Transverse colon (tissue), 4 donors: ENCODE results near the gene CCL16. TPM values are rescaled to one million over a fixed set of nuclear protein-coding genes. Genes with fewer than 3 reads are reported as not detected.

Experiments used
- DNase-seq: peaks from one replicate; pipeline ENCODE4 v3.0.0-alpha.2; 2019
- H3K27ac ChIP-seq, 4 donors: fragments of 200-600 bp; sonication (generic); 2 replicates each; pipeline ENCODE4 v1.5.1; 2016 to 2018; ENCODE audit warnings: inconsistent platforms in 4 of 4
- H3K27me3 ChIP-seq: fragments of 200-600 bp; sonication (generic); 2 replicates; pipeline ENCODE4 v1.5.1; 2017; ENCODE audit warnings: inconsistent platforms
- H3K36me3 ChIP-seq, 4 donors: fragments of 200-600 bp; sonication (generic); 2 replicates each; pipeline ENCODE4 v1.5.1; 2017 to 2019; ENCODE audit warnings: inconsistent platforms in 4 of 4
- H3K4me1 ChIP-seq, 4 donors: fragments of 200-600 bp; sonication (generic); 2 replicates each; pipeline ENCODE4 v1.5.1; 2017 to 2020; ENCODE audit warnings: inconsistent platforms in 4 of 4
- H3K4me3 ChIP-seq, 4 donors: fragments of 200-600 bp; sonication (generic); 1 replicate in 1 of 4; 2 replicates in 3 of 4; pipeline versions ENCODE4 v1.5.1 to v1.6.1; 2017 to 2019; ENCODE audit warnings: inconsistent platforms in 4 of 4
- H3K9me3 ChIP-seq, 2 donors: fragments of 200-600 bp; sonication (generic); 2 replicates each; pipeline ENCODE4 v1.5.1; 2017 to 2019; ENCODE audit warnings: inconsistent platforms in 2 of 2
- EP300 ChIP-seq: sonication (generic); formaldehyde crosslinking; IDR thresholded peaks from one replicate; pipeline ENCODE4 v1.6.1; 2017; ENCODE audit warnings: antibody characterized with exemption, low read depth
- POLR2A ChIP-seq: fragments of 450-650 bp; IDR thresholded peaks from one replicate; pipeline ENCODE4 v1.6.1; 2016; ENCODE audit warnings: antibody characterized with exemption, mild to moderate bottlenecking, moderate library complexity
- POLR2AphosphoS5 ChIP-seq, 3 donors: sonication (generic); formaldehyde crosslinking; IDR thresholded peaks; one replicate each; pipeline ENCODE4 v1.6.1; 2016; ENCODE audit warnings: antibody characterized with exemption in 3 of 3
- WGBS, 2 donors: methylation state at CpG; one replicate each; pipeline ENCODE4 v1.1.5; 2018; ENCODE audit warnings: low coverage in 1 of 2; 5-methylcytosine and 5-hydroxymethylcytosine counted together
- in situ Hi-C, 4 donors: fragments of 200-750 bp; cut with MboI; loops; one replicate each; pipeline versions ENCODE4 v1.15.0 to v1.15.1; 2017; ENCODE audit warnings: low sequenced_read_pairs in 3 of 4, low pct_ligation_motif_present in 1 of 4, low pct_unique_long_range_greater_than_20kb in 1 of 4
- intact Hi-C: fragments of 100-400 bp; cut with DNase I; formaldehyde crosslinking; loops from one replicate; pipeline ENCODE4 v1.15.1; 2023; ENCODE audit warnings: low total_unique reads
- total RNA-seq, 4 donors: library from RNA; depleted of rRNA; stranded (reverse); fragments of >200 nt; gene quantifications; one replicate each; pipeline ENCODE4 v1.1.0, GENCODE V29; 2016
- TF ChIP-seq, protein P1 (sequence below), 5 experiments: fragments of 200-600 bp in 3 of 5; fragments of 450-650 bp in 2 of 5; sonication (generic) in 3 of 5; IDR thresholded peaks; 1 replicate in 2 of 5; 2 replicates in 3 of 5; pipeline ENCODE4 v1.5.1; 2016 to 2017; ENCODE audit warnings: antibody characterized with exemption in 5 of 5, inconsistent platforms in 3 of 5, mild to moderate bottlenecking in 2 of 5, moderate library complexity in 1 of 5

CCL16 gene
- total RNA-seq, 4 donors from 2014 or later: not detected

DNA sequence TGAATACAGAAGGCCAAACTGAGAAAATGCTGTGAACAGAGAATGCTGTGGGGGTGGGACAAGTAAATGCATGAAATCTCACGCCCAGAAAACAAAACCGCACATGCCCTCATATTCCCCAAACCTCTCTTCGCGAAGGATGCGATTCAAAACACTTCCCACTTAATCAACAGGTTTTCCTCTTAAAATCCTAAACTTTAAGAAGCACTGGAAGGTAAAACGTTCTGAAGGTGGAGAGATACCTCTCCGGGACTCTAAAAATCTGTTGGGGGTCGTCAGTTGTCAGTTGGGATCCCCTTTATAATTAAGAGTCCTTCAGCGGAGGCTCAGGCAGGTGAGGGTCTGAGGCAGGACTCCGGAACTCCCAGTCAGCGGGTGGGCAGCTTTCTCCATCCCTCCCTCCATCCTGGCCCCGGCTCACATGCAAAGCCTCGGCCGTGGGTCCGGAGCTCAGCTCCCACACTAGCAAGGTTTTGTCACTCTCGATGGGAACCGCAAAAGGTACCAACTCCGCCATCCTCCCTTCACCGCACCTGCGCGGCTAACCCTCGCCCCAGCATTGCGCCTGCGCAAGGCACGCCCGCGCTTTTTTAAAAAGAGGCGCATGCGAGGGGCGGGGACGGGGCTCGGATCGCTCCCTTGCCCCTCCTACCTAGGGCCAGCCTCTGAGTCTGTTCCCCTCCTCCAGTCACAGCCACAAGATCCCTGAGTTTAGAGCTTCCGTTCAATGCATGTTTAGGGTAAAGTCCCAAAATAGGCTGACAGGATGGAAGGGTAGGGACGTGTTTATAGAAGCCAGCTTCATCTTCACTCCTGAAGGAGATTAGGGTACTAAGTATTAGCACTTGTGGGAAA is 50.9 kb downstream of the CCL16 start, which contains the start of gene RDM1:
Gene RDM1, minus strand, starts transcription at position 563 of the 855 bp plus-strand sequence. Its CDS starts 46 bp downstream, at position 517.
- intact Hi-C loops: no loop called here
- H3K4me3 ChIP-seq: peak within 1 kb of the TSS in 3 of 4 donors; percentile 29 to 55 (median 41)
- no peaks in the 10 kb centered on the region for H3K36me3 ChIP-seq
- in situ Hi-C loops: no loop called here
- peaks cover 14% of the 10 kb centered on the region for H3K27me3 ChIP-seq
- WGBS, 2 donors: 5 to 6% methylated on average over 13 to 35 of the region's 35 CpGs
- H3K27ac ChIP-seq: peak within 1 kb of the TSS in 1 of 4 donors; percentile 21
- H3K9me3 ChIP-seq: no peaks in the 10 kb centered on the region
- peak; percentile 74 for DNase-seq
- peaks cover 2 to 13% (median 12%) of the 10 kb centered on the region in 4 donors for H3K4me1 ChIP-seq
- no peak for TF ChIP-seq EP300
- TF ChIP-seq, protein P1, sequence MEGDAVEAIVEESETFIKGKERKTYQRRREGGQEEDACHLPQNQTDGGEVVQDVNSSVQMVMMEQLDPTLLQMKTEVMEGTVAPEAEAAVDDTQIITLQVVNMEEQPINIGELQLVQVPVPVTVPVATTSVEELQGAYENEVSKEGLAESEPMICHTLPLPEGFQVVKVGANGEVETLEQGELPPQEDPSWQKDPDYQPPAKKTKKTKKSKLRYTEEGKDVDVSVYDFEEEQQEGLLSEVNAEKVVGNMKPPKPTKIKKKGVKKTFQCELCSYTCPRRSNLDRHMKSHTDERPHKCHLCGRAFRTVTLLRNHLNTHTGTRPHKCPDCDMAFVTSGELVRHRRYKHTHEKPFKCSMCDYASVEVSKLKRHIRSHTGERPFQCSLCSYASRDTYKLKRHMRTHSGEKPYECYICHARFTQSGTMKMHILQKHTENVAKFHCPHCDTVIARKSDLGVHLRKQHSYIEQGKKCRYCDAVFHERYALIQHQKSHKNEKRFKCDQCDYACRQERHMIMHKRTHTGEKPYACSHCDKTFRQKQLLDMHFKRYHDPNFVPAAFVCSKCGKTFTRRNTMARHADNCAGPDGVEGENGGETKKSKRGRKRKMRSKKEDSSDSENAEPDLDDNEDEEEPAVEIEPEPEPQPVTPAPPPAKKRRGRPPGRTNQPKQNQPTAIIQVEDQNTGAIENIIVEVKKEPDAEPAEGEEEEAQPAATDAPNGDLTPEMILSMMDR (IDR thresholded peaks at IDR 0.05): no peak
- no peak for TF ChIP-seq POLR2A
- no peak for TF ChIP-seq POLR2AphosphoS5 (IDR thresholded peaks at IDR 0.05)

DNA sequence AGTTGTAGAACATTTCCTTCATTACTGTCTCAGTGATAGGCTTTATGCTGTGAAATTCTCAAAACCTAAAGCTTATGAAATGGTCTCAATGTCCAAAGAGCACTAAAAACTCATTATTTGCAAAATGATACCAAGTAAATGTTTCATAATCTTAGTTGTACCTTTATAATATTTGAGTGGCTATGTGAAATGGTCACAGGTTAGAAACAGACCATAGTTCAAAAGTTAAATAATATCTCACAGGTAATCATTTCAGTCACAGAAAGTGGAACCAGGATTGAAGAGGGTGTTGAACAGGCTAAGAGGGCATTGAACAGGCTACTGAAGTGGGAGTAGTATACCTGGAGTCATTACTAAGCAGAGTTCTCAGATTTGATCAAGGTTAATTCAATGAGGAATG is 53.6 kb downstream of the CCL16 start:
- Histone ChIP-seq H3K9me3 (no peaks in the 10 kb centered on the region), H3K4me1 (peaks cover 2 to 13% (median 12%) of the 10 kb centered on the region in 4 donors), H3K36me3 (no peaks in the 10 kb centered on the region), H3K27ac (no peak overlapping the region), H3K4me3 (no peak overlapping the region), H3K27me3 (peaks cover 14% of the 10 kb centered on the region)
- TF ChIP-seq, protein P1 (IDR thresholded peaks at IDR 0.05): no peak
- TF ChIP-seq POLR2A (no peak), EP300 (no peak), POLR2AphosphoS5 (IDR thresholded peaks at IDR 0.05) (no peak)
- no peak for DNase-seq
- in situ Hi-C loops (no loop called here), intact Hi-C loops (no loop called here)

Other genes with a start within 250 kb of the CCL16 start
- 1 to 10 TPM in 2 of 4 donors, under 1 TPM in 2; 0.41 to 1.6 (median 1.1) TPM for gene RASL10B, start 249.9 kb downstream of the CCL16 start, total RNA-seq
- gene GAS2L2, start 228.3 kb downstream of the CCL16 start, total RNA-seq: not detected
- gene C17orf50, start 220.6 kb downstream of the CCL16 start, total RNA-seq: not detected
- 100 to 1,000 TPM; 104 to 368 (median 128) TPM for gene MMP28, start 185.9 kb downstream of the CCL16 start, total RNA-seq
- gene TAF15, start 172.0 kb downstream of the CCL16 start, total RNA-seq: 10 to 100 TPM; 13.1 to 74.3 (median 37.9) TPM
- not detected for gene HEATR9, start 112.6 kb downstream of the CCL16 start, total RNA-seq
- 10 to 100 TPM in 2 of 4 donors, 1 to 10 TPM in 2; 1.8 to 12.8 (median 6.2) TPM for gene CCL5, start 101.1 kb downstream of the CCL16 start, total RNA-seq
- gene RDM1, start 50.7 kb downstream of the CCL16 start, total RNA-seq: 10 to 100 TPM in 1 of 4 donors, not detected in 3; 39.2 TPM
- not detected for gene LYZL6, start 37.8 kb downstream of the CCL16 start, total RNA-seq
- 10 to 100 TPM in 1 of 4 donors, 1 to 10 TPM in 3; 4.2 to 19.5 (median 6.8) TPM for gene CCL14, start 5.2 kb upstream of the CCL16 start, total RNA-seq
- 10 to 100 TPM in 3 of 4 donors, 1 to 10 TPM in 1; 6.8 to 68.8 (median 31.5) TPM for gene CCL15, start 20.1 kb upstream of the CCL16 start, total RNA-seq
- 1 to 10 TPM in 1 of 4 donors, not detected in 3; 9.1 TPM for gene CCL23, start 36.5 kb upstream of the CCL16 start, total RNA-seq
- 1 to 10 TPM in 2 of 4 donors, not detected in 2; 1.2 to 4.9 TPM for gene CCL18, start 82.8 kb upstream of the CCL16 start, total RNA-seq
- 1 to 10 TPM in 2 of 4 donors, not detected in 2; 1.1 to 4.4 TPM for gene CCL3, start 108.6 kb upstream of the CCL16 start, total RNA-seq
- 10 to 100 TPM in 1 of 4 donors, 1 to 10 TPM in 1, not detected in 2; 4.2 to 10.8 TPM for gene CCL4, start 122.3 kb upstream of the CCL16 start, total RNA-seq
- gene TBC1D3B, start 195.1 kb upstream of the CCL16 start, total RNA-seq: 10 to 100 TPM in 1 of 4 donors, 1 to 10 TPM in 1, not detected in 2; 5.2 to 12.1 TPM
- gene CCL3L1, start 215.3 kb upstream of the CCL16 start, total RNA-seq: under 1 TPM in 1 of 4 donors, not detected in 3; 0.79 TPM
- gene CCL4L2, start 229.6 kb upstream of the CCL16 start, total RNA-seq: 1 to 10 TPM in 2 of 4 donors, not detected in 2; 4.0 TPM